NB4 (cell line): Measurements from ENCODE around the gene MYLK.

Source experiments
- CTCF ChIP-seq: IDR thresholded peaks from one replicate; pipeline ENCODE4 v1.5.1; 2012; ENCODE audit warnings: low read depth, low read length
- MAX ChIP-seq: IDR thresholded peaks from 2 replicates; pipeline ENCODE4 v1.6.1; 2011; ENCODE audit warnings: low read depth, low read length
- POLR2A ChIP-seq: IDR thresholded peaks from 2 replicates; pipeline ENCODE4 v1.6.1; 2011; ENCODE audit warnings: mild to moderate bottlenecking; ENCODE audit not compliant: insufficient read length; ENCODE audit errors: extremely low read depth

- TF ChIP-seq CTCF (no peak), POLR2A (no peak), MAX (no peak)
Measured at GRCh38 chr3:123778991-123779622, 105.0 kb downstream of the MYLK start.
